Measurements from ENCODE around the gene MRPS27. TPM values are rescaled to one million over a fixed set of nuclear protein-coding genes. Genes with fewer than 3 reads are reported as not detected.
A peak's percentile ranks its signal among the peaks of the same experiment; 100 is the strongest.

Gene MRPS27
- total and polyA plus RNA-seq, 2 experiments from 2014 or later = 36.4 to 58.5 TPM

DNA sequence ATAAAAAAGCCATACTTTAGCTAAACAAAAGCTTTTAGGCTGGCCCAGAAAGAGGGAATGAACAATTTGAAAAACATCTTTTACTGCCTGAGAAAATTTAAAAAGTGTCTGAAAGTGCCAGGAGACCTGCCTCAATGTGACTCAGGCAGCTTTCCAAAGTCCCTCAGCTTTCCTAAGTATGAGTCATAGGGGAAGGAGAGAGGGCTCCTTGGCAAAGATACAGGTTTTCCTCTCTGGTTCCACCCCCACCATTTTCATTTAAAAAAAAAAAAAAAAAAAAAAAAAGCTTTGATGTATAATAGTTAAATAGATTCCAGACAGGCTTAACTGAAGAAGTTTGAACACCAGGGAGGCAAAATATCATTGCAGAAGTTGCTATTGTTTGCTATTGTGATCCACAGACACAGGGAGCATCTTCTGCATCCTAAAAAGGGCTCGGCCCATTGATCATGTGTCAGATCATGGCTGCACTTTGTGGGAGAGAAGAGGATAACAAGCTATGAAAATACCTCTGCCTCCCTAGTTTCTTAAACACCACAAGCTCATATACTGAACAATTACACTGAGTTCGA, 71.5 kb downstream of the MRPS27 start:
- H3K4me2 ChIP-seq (ENCODE audit: unreplicated experiment) = peak overlapping the region; percentile 66
- no peaks in the 10 kb centered on the region for H3K9me2 ChIP-seq (ENCODE audit: insufficient read depth)
- peak overlapping the region; percentile 68 for H3K27ac ChIP-seq
- peaks cover 47% of the 10 kb centered on the region for H3F3A ChIP-seq (ENCODE audit: insufficient read depth)
- no peaks in the 10 kb centered on the region for H3K27me3 ChIP-seq (replicated peaks; ENCODE audit: insufficient read depth)
- H3K4me1 ChIP-seq (ENCODE audit: insufficient read depth) = peaks cover 75% of the 10 kb centered on the region
- peak; percentile 93 for DNase-seq
- no peak for TF ChIP-seq EZH2 (IDR thresholded peaks at IDR 0.05; ENCODE audit: insufficient read depth, poor library complexity, severe bottlenecking)
- TF ChIP-seq EZH2phosphoT487 (IDR thresholded peaks at IDR 0.05; ENCODE audit: insufficient read depth, low read depth) = no peak
- no peaks in the 10 kb centered on the region for H3K9me3 ChIP-seq (ENCODE audit: low read depth)
- H4K20me1 ChIP-seq (ENCODE audit: insufficient read depth) = no peaks in the 10 kb centered on the region
- peak overlapping the region; percentile 30 for H3K4me3 ChIP-seq
- peak overlapping the region; percentile 52 for H3K9ac ChIP-seq
- H3K36me3 ChIP-seq (ENCODE audit: low read depth) = no peaks in the 10 kb centered on the region
- no peak overlapping the region for H2AFZ ChIP-seq
- in situ Hi-C loops (cut with MboI) = no loop called here
- H3K79me2 ChIP-seq (ENCODE audit: insufficient read depth) = peaks cover 21% of the 10 kb centered on the region
- 37 to 48% methylated on average over 2 of the region's 2 CpGs for WGBS, 2 experiments (ENCODE audit: low coverage in 1 of 2, low lambda C conversion rate in 2 of 2, missing lambda C conversion rate in 2 of 2)

- peak overlapping the region; percentile 66 for H3K4me2 ChIP-seq (ENCODE audit: unreplicated experiment)
- DNase-seq = peak; percentile 38
- no peaks in the 10 kb centered on the region for H3K27me3 ChIP-seq (replicated peaks; ENCODE audit: insufficient read depth)
- H3K9me2 ChIP-seq (ENCODE audit: insufficient read depth) = no peaks in the 10 kb centered on the region
- no peaks in the 10 kb centered on the region for H3K9me3 ChIP-seq (ENCODE audit: low read depth)
- 56 to 61% methylated on average over 4 of the region's 4 CpGs for WGBS, 2 experiments (ENCODE audit: low coverage in 1 of 2, low lambda C conversion rate in 2 of 2, missing lambda C conversion rate in 2 of 2)
- no peak for TF ChIP-seq EZH2 (IDR thresholded peaks at IDR 0.05; ENCODE audit: insufficient read depth, poor library complexity, severe bottlenecking)
- no peaks in the 10 kb centered on the region for H3K36me3 ChIP-seq (ENCODE audit: low read depth)
- no peaks in the 10 kb centered on the region for H4K20me1 ChIP-seq (ENCODE audit: insufficient read depth)
- H3K79me2 ChIP-seq (ENCODE audit: insufficient read depth) = peaks cover 31% of the 10 kb centered on the region
- peaks cover 60% of the 10 kb centered on the region for H3K4me1 ChIP-seq (ENCODE audit: insufficient read depth)
- peak overlapping the region; percentile 68; the same call in 1 of the 2 replicates for H3K27ac ChIP-seq
- no peak overlapping the region for H3K4me3 ChIP-seq
- H2AFZ ChIP-seq = no peak overlapping the region
- H3K9ac ChIP-seq = no peak overlapping the region
- peaks cover 35% of the 10 kb centered on the region for H3F3A ChIP-seq (ENCODE audit: insufficient read depth)
- in situ Hi-C loops (cut with MboI) = no loop called here
These were observed 73.0 kb downstream of the MRPS27 start for GRCh38 chr5:72246954-72247442.

DNA sequence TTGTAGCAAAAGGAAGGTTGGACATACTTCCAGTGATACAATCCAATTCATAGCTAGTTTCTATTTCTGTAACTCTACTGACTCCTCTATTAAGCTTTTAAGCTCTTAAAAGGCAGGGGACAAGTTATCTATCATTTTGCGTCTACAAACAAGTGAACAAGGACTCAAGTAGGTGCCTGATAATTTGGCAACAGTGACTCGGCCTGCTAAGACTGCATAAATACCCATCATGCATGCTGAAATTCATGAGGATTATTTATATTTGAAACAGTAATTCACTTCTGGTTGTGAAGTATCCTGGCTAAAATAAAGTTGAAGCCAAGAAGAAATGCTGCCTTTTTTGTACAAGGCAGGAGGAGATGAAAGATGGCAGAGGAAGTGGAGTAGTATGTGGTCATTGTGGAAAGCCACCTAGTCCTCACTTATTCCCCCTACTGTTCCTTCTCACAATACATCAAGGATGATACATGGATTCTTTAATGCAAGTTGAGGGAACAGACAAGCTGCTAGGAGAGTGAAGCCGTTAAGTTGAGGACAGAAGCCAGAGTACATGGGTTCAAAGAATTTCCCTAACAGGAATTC, 74.0 kb downstream of the MRPS27 start:
- no peaks in the 10 kb centered on the region for H4K20me1 ChIP-seq (ENCODE audit: insufficient read depth)
- no peak overlapping the region for H3K9ac ChIP-seq
- no peak for DNase-seq
- H3K27ac ChIP-seq = no peak overlapping the region
- TF ChIP-seq EZH2phosphoT487 (IDR thresholded peaks at IDR 0.05; ENCODE audit: insufficient read depth, low read depth) (no peak), EZH2 (IDR thresholded peaks at IDR 0.05; ENCODE audit: insufficient read depth, poor library complexity, severe bottlenecking) (no peak)
- WGBS, 2 experiments (ENCODE audit: low coverage in 1 of 2, low lambda C conversion rate in 2 of 2, missing lambda C conversion rate in 2 of 2) = 70 to 82% methylated on average over 3 of the region's 3 CpGs
- in situ Hi-C loops (cut with MboI) = no loop called here
- H2AFZ ChIP-seq = no peak overlapping the region
- no peaks in the 10 kb centered on the region for H3K27me3 ChIP-seq (replicated peaks; ENCODE audit: insufficient read depth)
- H3K4me2 ChIP-seq (ENCODE audit: unreplicated experiment) = peak overlapping the region; percentile 6
- no peaks in the 10 kb centered on the region for H3K36me3 ChIP-seq (ENCODE audit: low read depth)
- no peaks in the 10 kb centered on the region for H3K9me2 ChIP-seq (ENCODE audit: insufficient read depth)
- H3K79me2 ChIP-seq (ENCODE audit: insufficient read depth) = peaks cover 34% of the 10 kb centered on the region
- no peaks in the 10 kb centered on the region for H3K9me3 ChIP-seq (ENCODE audit: low read depth)
- H3K4me1 ChIP-seq (ENCODE audit: insufficient read depth) = peaks cover 57% of the 10 kb centered on the region
- no peak overlapping the region for H3K4me3 ChIP-seq
- peaks cover 35% of the 10 kb centered on the region for H3F3A ChIP-seq (ENCODE audit: insufficient read depth)

DNA sequence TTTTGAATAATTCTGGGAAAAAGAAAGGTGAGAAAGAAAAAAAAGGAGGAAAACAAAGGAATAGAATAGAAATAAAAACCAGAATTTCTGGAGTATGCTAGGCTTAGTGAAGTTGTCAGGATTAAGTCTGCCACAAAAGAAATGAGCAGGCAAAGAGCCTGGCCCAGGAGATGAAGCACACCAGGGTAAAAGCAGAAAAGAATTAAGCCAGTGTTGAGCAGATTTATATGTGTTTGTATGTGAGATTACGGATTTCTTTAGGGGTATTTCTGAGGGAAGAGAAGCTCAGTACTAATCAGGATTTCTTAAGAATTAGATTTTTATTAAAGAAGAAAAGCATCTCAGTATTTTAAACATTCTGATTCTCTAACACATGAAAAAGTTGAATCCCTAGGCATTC, 74.5 kb downstream of the MRPS27 start:
- peaks cover 39% of the 10 kb centered on the region for H3K79me2 ChIP-seq (ENCODE audit: insufficient read depth)
- peaks cover 57% of the 10 kb centered on the region for H3K4me1 ChIP-seq (ENCODE audit: insufficient read depth)
- peaks cover 35% of the 10 kb centered on the region for H3F3A ChIP-seq (ENCODE audit: insufficient read depth)
- no peak for DNase-seq
- in situ Hi-C loops (cut with MboI) = no loop called here
- H3K27me3 ChIP-seq (replicated peaks; ENCODE audit: insufficient read depth) = no peaks in the 10 kb centered on the region
- no peak overlapping the region for H2AFZ ChIP-seq
- no peak overlapping the region for H3K9ac ChIP-seq
- H3K27ac ChIP-seq = no peak overlapping the region
- H3K9me2 ChIP-seq (ENCODE audit: insufficient read depth) = no peaks in the 10 kb centered on the region
- H3K36me3 ChIP-seq (ENCODE audit: low read depth) = no peaks in the 10 kb centered on the region
- H4K20me1 ChIP-seq (ENCODE audit: insufficient read depth) = no peaks in the 10 kb centered on the region
- H3K9me3 ChIP-seq (ENCODE audit: low read depth) = no peaks in the 10 kb centered on the region
- H3K4me3 ChIP-seq = no peak overlapping the region
- TF ChIP-seq EZH2phosphoT487 (IDR thresholded peaks at IDR 0.05; ENCODE audit: insufficient read depth, low read depth) (no peak), EZH2 (IDR thresholded peaks at IDR 0.05; ENCODE audit: insufficient read depth, poor library complexity, severe bottlenecking) (no peak)
- no peak overlapping the region for H3K4me2 ChIP-seq (ENCODE audit: unreplicated experiment)
- WGBS, 2 experiments (ENCODE audit: low coverage in 1 of 2, low lambda C conversion rate in 2 of 2, missing lambda C conversion rate in 2 of 2) = 92 to 100% methylated on average over 1 of the region's 1 CpG

All from GM23248 (cell line).